Large intestine (tissue), 3 donors: ENCODE measurements around the gene WDR90. TPM values are rescaled to one million over a fixed set of nuclear protein-coding genes. Genes with fewer than 3 reads are reported as not detected.

Experiments
- DNase-seq, 2 donors: peaks; one replicate each; pipeline versions ENCODE4 v3.0.0 to v3.0.0-alpha.2; 2013
- H3K27ac ChIP-seq: one replicate; pipeline ENCODE4 v1.5.1; 2013; ENCODE audit warnings: low read length
- H3K27me3 ChIP-seq: 2 replicates; pipeline ENCODE4 v1.6.1; 2013; ENCODE audit warnings: low read length; ENCODE audit not compliant: control insufficient read depth, insufficient read depth
- H3K36me3 ChIP-seq: 2 replicates; pipeline ENCODE4 v1.6.1; 2013; ENCODE audit warnings: low read length; ENCODE audit not compliant: control insufficient read depth, insufficient read depth
- H3K4me1 ChIP-seq: one replicate; pipeline ENCODE4 v1.6.1; 2013; ENCODE audit warnings: low read length; ENCODE audit not compliant: control insufficient read depth, insufficient read depth
- H3K4me3 ChIP-seq: one replicate; pipeline ENCODE4 v1.5.1; 2013; ENCODE audit warnings: low read length
- H3K9me3 ChIP-seq: one replicate; pipeline ENCODE4 v1.6.1; 2013; ENCODE audit warnings: mild to moderate bottlenecking, low read depth, low read length, moderate library complexity; ENCODE audit not compliant: control insufficient read depth
- WGBS: methylation state at CpG from one replicate; pipeline ENCODE4 v1.1.5; 2013; ENCODE audit warnings: low lambda C conversion rate; ENCODE audit not compliant: insufficient coverage; 5-methylcytosine and 5-hydroxymethylcytosine counted together
- polyA plus RNA-seq: library from polyadenylated mRNA; unstranded; fragments of 120-200 nt; gene quantifications from one replicate; pipeline ENCODE4 v1.2.1, GENCODE V29; 2013

The WDR90 gene
- polyA plus RNA-seq, 1 donor, result 43.9 TPM

DNA sequence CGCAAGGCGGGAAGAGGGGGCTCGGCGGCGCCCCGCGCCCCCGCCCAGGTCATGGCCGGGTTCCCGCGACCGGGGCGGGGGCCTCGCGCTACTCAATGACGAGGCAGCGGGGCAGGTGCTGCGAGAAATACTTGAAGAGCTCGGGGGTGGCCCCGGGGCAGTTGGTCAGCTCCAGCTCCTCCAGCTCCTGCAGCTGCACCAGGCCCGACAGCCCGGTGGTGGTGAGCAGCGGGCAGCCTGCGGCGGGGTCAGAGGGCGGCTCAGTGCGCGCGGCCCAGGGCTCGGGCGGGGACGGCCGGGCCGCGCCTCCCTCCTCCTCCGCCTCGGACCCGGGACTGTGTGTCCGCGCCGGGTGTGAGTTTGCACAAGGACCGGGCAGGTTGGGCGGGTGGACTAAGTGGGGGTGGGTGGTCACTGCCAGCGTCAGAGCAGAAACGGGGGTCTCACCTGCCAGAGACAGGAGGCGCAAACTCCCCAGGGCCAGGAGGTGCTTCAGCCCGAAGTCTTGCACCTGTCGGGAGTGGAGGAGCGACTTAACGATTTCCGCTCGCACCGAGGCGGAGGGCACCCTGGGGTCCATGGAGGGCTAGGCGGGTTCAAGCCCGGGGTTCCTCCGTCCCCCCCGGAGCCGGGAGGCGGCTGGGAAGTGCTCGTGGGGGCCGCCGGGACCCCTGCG lies 45.2 kb downstream of the WDR90 start:
- Histone ChIP-seq H3K27ac (no peak overlapping the region), H3K36me3 (no peaks in the 10 kb centered on the region), H3K4me1 (peaks cover 17% of the 10 kb centered on the region), H3K9me3 (peaks cover 18% of the 10 kb centered on the region), H3K4me3 (no peak overlapping the region), H3K27me3 (peaks cover 71% of the 10 kb centered on the region)
- no peak for DNase-seq
- no CpG with 5 or more reads among the region's 64 CpGs for WGBS

DNA sequence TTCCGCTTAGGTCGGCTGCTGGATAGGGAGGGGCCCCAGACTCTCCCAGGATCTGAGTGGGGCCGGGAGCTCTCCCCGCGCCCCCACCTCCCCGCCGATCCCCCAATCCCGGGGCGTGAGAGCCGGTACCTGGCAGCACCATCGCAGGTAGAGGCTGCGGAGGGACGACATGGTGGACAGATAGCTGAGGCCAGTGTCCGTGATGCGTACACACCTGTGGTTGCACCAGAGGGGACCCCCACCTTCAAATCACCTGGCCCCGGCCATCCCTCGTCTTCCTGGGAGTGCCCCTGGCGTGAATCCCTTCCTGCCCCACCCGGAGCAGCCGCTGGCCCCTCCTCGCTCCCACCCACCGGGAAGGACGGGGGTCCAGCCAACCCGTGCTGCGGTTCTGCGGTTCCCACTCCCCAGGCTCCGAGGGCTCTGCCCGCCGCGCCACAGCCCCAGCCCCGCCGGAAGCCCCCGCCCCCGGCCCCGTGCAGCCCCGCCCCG lies 45.7 kb downstream of the WDR90 start:
- peaks cover 18% of the 10 kb centered on the region for H3K9me3 ChIP-seq
- H3K4me1 ChIP-seq, result peaks cover 13% of the 10 kb centered on the region
- no peak overlapping the region for H3K27ac ChIP-seq
- no peak for DNase-seq
- no CpG with 5 or more reads among the region's 37 CpGs for WGBS
- H3K4me3 ChIP-seq, result no peak overlapping the region
- peaks cover 77% of the 10 kb centered on the region for H3K27me3 ChIP-seq
- H3K36me3 ChIP-seq, result no peaks in the 10 kb centered on the region

- Histone ChIP-seq H3K4me1 (peaks cover 13% of the 10 kb centered on the region), H3K9me3 (peaks cover 18% of the 10 kb centered on the region), H3K27me3 (peaks cover 83% of the 10 kb centered on the region), H3K27ac (no peak overlapping the region), H3K36me3 (no peaks in the 10 kb centered on the region), H3K4me3 (no peak overlapping the region)
- peak in 1 of 2 donors; percentile 62 for DNase-seq
- no CpG with 5 or more reads among the region's 71 CpGs for WGBS
Measured at GRCh38 chr16:695355-696089, 46.4 kb downstream of the WDR90 start.

DNA sequence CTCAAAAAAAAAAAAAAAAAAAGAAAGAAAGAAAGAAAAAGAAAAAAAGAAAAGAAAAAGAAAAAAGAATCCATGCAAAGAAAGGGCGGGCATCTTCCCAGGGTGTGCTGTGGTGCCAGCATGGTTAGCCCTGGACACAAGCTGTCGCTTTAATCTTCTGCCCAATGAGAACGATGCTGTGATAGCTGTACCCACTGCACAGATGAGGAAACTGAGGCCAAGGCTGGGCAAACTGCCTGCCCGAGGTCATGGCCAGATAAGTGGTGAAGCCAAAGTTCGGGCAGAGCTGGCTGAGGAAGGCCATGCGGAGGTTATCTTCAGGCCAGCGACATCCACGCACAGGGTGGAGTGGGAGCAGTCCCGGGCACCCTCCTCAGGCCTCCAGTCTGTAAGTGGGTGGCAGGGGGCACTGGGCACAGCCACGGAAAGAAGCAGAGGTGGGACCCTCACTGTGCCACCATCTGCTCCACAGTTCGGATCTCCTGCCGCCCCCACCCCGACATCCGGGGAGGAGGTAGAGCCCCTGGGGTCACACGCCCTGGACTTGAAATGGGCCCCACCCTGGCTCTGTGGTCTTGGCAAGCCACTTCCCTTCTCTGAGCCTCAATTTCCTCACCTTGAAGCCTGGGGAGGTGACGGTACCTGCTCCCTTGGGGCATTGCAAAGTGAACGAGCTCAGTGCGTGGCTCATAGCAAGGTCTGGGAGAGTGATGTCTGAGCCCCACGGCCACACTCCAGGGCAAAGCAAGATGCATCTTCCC lies 49.9 kb downstream of the WDR90 start:
- no peaks in the 10 kb centered on the region for H3K36me3 ChIP-seq

DNA sequence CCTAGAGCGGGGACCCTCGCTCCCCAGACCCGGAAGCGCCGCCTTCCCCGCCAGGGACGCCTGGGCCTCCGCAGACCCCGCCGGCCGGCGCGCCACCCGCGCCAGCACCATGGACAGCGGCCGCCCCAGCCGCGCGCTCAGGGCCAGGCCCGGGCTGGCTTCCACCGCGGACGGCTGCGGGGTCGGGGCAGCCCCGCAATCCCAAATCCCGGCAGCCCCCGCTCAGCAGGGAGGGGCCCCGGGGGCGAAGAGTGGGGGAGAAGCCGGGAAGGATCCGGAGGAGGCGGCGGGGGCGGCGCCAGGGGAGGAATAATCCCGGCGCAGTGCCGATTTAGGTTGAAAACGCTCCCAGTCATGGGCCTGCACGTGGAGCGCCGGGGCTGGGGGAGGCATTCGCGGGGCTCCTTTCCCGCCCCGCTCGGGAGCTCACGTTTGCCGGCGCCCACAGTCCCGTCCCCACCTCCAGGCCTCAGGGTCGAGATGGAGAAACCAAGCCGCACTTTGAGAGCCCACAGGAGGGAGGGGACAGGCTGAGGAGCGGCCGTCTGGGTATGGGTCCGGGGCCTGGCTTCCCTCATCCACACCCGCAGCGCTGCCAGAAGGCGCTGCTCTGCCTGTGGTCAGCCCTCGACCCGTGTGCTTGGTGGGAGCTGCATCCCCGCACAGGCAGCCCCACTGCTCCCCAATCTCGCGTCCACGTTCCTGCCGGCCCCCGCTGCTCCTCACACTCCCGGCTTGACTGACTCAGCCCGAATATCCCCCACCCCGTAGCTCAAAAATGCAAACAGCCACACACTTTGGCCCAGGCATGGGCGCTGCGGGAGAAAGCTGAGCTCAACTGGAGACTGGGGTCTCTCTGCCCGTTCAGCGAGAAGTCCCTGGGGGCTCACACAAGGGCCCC lies 51.8 kb downstream of the WDR90 start:
- WGBS, result no CpG with 5 or more reads among the region's 76 CpGs
- peaks cover 85% of the 10 kb centered on the region for H3K27me3 ChIP-seq
- no peaks in the 10 kb centered on the region for H3K36me3 ChIP-seq
- no peak for DNase-seq
- peaks cover 7% of the 10 kb centered on the region for H3K9me3 ChIP-seq
- no peak overlapping the region for H3K27ac ChIP-seq
- peaks cover 2% of the 10 kb centered on the region for H3K4me1 ChIP-seq
- H3K4me3 ChIP-seq, result no peak overlapping the region

More for the DNA sequence above, 49.9 kb downstream of the WDR90 start:
- Histone ChIP-seq H3K27ac (no peak overlapping the region), H3K4me3 (no peak overlapping the region), H3K4me1 (peaks cover 12% of the 10 kb centered on the region), H3K27me3 (peaks cover 91% of the 10 kb centered on the region), H3K9me3 (peaks cover 18% of the 10 kb centered on the region)
- whole genome bisulfite sequencing, result no CpG with 5 or more reads among the region's 19 CpGs
- DNase-seq, result no peak

- peaks cover 6% of the 10 kb centered on the region for H3K9me3 ChIP-seq
- H3K27ac ChIP-seq, result no peak overlapping the region
- peaks cover 87% of the 10 kb centered on the region for H3K27me3 ChIP-seq
- H3K36me3 ChIP-seq, result no peaks in the 10 kb centered on the region
- DNase-seq, result no peak
- H3K4me3 ChIP-seq, result no peak overlapping the region
- H3K4me1 ChIP-seq, result peaks cover 2% of the 10 kb centered on the region
- no CpG with 5 or more reads among the region's 19 CpGs for WGBS
Measured at GRCh38 chr16:702341-702740, 53.2 kb downstream of the WDR90 start.

DNA sequence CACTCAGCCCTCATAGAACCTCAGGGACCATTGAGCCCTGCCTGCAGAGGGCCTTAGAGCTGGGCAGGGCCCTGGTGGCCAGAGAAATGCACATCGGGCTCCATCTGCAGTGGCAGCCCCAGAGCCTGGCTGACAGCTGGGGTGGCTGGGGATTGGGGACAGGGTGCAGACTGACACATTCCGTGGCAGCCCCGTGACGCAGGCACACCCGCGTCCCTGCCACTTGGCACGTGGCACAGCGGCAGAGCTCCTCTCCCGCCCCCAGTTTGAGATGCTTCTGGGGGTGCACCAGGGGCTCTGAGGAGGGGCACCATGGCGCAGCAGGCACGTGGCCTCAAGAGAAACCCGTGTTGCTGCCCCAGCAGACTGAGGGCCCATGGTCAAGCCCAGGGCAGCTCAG lies 54.2 kb downstream of the WDR90 start:
- WGBS, result no CpG with 5 or more reads among the region's 12 CpGs
- Histone ChIP-seq H3K27ac (no peak overlapping the region), H3K4me3 (no peak overlapping the region), H3K9me3 (peaks cover 6% of the 10 kb centered on the region), H3K4me1 (peaks cover 2% of the 10 kb centered on the region), H3K36me3 (no peaks in the 10 kb centered on the region), H3K27me3 (peaks cover 89% of the 10 kb centered on the region)
- no peak for DNase-seq

GRCh38 chr16:704047-704446 lies 54.9 kb downstream of the WDR90 start:
- peaks cover 6% of the 10 kb centered on the region for H3K9me3 ChIP-seq
- DNase-seq, result no peak
- WGBS, result no CpG with 5 or more reads among the region's 7 CpGs
- H3K27ac ChIP-seq, result no peak overlapping the region
- no peaks in the 10 kb centered on the region for H3K36me3 ChIP-seq
- no peak overlapping the region for H3K4me3 ChIP-seq
- H3K27me3 ChIP-seq, result peaks cover 90% of the 10 kb centered on the region
- peaks cover 2% of the 10 kb centered on the region for H3K4me1 ChIP-seq

DNA sequence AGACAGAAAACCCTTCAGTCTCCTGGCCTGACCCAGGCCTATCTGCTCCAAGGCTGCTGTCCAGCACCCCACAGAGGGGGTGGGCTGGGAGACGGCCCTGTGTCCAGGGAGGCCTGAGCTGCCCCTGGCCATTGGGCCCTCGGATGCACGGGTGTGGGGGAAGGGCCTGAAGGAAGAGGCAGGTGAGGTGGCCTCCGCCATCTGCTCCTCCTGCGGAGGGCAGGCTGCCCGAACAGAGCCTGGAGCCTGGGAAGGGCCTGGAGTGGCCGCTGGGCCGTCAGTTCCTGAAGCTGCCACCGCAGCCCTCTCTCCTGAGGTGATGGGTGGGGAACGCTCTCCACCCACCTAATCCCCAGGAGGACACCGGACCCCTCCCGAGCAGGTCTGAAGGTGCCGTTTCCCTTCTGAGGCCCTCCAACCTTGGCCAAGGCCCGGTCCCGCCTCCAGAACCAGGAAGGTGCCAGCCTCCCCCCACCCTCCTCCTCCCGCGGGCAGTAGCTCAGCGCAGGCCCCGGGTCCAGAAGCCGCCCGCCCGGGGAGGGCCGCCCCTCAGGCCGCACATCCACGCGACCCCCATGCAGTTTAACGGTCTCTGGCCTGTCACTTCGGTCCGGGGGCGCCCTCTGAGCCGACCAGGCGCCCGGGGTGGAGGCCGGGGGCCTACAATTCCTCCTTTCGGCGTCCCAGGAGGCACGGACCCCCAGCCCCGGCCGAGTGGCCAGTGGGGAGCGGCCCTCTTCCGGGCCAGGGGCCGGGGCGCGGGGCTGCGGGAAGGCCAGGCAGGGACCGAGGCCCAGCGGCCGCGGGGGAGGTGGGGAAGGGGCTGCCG lies 55.6 kb downstream of the WDR90 start:
- no peak overlapping the region for H3K27ac ChIP-seq
- no peak for DNase-seq
- peaks cover 91% of the 10 kb centered on the region for H3K27me3 ChIP-seq
- peak overlapping the region; percentile 4 for H3K4me3 ChIP-seq
- peaks cover 6% of the 10 kb centered on the region for H3K9me3 ChIP-seq
- no peaks in the 10 kb centered on the region for H3K36me3 ChIP-seq
- WGBS, result no CpG with 5 or more reads among the region's 50 CpGs
- peaks cover 2% of the 10 kb centered on the region for H3K4me1 ChIP-seq
